HG02981 (cell line): ENCODE data around the gene P4HTM.
A peak's percentile ranks its signal among the peaks of the same experiment; 100 is the strongest.

Experiments
- ATAC-seq: cut with Tn5 transposase; IDR thresholded peaks from one replicate; pipeline ENCODE4 v1.9.1; 2021; ENCODE audit warnings: mild to moderate bottlenecking, moderate library complexity; ENCODE audit not compliant: unreplicated experiment

The P4HTM gene

DNA sequence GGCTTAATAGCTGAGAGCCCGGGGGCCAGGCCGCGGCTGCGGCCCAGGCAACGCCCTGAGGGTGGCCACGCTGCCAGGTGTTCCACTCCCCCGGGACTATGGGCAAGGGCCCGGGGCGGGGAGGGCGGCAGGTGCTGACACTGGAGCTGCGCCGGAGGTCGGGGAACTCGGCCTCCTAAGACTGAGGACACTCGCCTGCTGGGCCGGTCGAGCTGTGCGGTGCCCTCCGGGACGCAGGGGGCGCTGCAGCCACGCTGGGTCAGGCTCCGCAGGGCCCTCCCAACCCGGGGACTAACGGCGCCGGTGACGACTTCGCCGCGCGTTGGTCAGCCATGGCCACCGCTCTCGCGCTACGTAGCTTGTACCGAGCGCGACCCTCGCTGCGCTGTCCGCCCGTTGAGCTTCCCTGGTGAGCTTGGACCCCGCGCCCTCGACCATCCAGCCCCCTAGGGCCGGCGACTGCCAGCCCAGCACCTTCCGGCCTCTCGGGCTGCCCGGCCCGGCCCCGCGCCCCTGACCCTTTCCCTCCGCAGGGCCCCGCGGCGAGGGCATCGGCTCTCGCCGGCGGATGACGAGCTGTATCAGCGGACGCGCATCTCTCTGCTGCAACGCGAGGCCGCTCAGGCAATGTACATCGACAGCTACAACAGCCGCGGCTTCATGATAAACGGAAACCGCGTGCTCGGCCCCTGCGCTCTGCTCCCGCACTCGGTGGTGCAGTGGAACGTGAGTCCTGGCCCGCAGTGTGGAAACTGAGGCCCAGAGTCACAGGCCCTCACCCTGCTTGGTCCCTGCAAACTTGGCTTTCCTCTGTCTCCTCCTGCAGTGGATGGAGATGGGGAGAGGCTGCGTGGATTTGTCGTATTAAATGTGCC, 32.0 kb downstream of the P4HTM start, which contains the start of gene NDUFAF3:
Gene NDUFAF3, plus strand, starts transcription at position 309 of the 875 bp plus-strand sequence. Its CDS starts 24 bp downstream, at position 333.
- ATAC-seq: peak; percentile 58

DNA sequence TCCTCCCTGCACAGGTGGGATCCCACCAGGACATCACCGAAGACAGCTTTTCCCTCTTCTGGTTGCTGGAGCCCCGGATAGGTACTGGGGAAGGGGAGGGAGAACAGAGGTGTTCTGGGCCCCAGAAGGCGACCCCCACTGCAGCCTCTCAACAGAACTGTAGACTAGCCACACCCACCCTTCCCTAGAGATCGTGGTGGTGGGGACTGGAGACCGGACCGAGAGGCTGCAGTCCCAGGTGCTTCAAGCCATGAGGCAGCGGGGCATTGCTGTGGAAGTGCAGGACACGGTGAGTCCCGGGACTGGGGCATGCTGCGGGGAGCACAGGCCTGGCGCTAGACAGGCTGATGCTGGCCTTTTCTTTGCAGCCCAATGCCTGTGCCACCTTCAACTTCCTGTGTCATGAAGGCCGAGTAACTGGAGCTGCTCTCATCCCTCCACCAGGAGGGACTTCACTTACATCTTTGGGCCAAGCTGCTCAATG, 32.7 kb downstream of the P4HTM start:
- no peak for ATAC-seq

DNA sequence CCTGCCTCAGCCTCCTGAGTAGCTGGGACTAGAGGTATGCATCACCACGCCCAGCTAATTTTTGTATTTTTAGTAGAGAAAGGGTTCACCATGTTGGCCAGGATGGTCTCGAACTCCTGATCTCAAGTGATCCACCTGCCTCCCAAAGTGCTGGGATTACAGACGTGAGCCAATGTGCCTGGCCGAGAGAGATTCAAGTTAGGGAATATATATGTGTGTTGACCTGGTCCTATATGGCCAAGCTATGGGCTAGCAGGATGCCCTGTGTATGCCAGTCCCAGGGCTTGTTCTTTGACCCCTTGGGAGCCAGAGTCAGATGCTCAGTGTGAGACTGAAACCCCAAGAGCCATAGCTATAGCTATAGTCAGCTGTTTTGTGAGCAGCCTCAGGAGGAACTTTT, 33.7 kb downstream of the P4HTM start:
- no peak for ATAC-seq

DNA sequence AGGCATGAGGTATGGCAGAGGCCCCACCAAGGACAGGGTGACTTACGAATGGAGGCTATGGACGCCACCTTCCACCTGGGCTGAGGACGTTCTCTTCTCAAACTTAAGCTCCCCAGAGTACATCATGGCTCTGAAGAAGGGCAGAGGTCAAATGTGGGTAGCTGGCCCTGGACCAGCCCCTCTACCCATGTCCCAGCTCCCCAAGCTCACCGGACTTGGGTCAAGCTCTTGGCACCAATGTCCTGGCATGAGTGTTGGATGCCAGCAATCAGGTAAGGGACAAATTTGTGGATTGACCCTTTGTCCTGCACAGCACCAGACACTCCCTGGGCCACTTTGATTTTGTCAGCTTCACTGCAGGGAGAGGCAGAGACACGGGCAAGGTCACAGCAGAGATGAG, 34.4 kb downstream of the P4HTM start:
- no peak for ATAC-seq

DNA sequence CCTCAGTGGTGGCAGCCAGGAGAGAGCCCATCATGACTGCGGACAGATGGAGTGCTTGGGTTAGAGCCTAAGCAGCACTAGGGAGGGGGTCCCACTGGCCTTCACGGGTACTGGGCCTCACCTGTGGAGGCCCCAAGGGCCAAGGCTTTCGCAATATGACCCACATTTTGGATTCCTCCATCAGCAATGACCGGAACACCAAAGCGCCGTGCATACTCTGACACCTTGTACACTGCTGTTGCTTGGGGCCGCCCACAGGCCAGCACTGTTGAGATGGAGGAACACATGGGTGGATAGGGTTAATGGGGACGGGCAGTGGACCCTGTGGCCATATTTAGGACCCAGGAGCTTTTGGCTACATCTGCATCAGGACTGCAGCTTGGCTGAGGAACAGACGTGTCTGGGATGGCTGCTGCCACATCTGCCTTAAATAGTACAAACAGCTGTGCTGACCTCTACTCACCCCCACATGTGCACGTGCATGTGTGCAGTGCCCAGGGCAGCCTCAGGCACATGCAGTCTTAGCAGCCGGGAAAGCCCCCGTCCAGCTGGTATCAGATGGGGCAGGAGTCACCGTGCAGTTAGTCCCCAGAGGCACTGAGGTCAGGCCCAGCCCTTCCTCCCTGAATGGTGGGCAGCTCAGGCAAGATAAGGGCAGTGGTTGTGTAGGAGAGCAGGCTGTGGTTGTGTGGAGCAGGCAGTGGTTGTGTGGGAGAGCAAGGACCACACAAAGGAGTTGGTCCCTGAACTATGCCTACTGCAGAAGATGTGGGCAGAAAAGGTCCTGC, 35.2 kb downstream of the P4HTM start:
- ATAC-seq: no peak

DNA sequence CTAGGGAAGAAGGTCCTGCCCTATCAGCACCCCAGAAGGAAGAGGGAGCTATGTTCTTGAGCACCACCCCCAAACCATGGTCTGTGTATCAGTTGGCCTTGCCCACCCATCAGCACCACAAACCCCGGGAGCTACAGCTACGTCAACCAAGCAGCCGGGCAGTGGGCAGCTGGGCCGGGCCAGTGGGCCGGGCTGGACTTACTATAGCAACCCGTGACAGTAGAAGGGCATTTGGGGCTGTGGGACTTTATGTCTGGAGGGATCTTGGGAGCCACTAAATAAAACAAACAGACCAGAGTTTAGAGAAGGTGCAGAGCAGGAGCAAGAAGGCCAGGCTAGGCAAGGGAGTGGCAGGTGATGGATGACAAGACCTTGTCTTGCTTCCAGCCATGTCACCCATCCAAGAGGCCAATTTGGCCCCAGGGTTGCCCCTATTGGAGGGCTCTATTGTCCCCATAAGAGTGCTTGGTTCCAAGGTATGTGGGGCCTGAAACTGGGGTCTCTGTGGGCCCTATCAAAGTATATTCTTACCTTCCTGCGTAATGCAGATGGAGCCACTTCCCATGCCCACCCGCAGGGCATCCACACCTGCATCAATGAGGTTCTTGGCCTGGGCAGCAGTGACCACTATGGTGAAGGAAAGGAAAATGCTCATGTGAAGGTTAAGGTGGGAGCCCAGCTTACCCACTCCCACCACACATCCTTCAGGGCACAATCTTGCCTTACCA, 35.9 kb downstream of the P4HTM start:
- no peak for ATAC-seq

DNA sequence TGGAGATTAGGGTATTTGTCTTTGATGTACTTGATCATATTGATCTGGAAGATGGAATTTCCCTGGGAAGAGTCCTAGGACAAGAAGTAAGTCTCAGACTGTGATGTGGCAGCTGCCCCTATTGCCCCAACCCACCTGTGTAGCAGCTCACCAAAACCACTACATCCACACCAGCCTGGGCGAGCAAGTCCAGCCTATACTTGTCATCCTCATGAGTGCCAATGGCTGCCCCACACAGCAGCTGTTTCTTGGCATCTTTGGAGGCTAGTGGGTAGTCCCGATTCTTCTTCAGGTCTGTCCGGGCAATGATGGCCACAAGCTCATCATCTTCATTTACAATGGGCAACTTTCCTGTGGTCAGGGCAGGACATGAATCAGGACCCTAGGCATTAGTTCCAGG, 36.5 kb downstream of the P4HTM start:
- ATAC-seq: no peak

DNA sequence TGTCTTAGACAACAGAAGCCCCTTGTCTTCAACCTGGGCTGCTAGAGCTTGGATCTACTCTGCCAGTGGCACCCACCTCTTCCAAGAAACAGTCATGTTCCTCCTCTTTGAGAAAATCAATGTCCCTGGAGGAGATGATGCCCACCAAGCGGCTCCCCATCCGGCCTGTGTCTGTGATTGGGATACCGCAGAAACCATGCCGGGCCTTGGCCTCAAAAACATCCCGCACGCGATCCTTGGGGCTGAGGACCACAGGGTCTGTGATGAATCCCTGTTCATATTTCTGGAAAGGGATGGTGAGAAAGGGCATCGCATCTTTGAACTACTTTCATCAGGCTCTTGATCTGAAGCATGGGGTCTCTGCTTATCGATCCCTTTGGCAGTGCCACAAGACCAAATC, 37.6 kb downstream of the P4HTM start:
- ATAC-seq: no peak

DNA sequence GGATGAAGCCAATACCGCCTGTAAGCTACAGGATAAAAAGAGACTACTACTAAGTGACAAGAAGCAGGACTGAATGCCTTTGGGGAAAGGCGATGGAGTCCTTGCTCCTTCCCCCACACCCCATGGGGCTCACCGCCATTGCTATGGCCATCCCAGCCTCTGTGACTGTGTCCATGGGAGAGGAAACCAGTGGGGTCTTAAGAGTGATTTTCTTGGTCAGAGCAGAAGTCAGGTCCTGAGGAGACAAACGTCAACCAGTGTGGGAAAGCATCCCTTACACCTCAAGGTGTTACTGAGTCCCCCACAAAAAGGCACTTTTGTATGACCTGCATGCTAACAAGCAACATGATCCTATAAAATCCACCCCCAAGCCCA, 38.2 kb downstream of the P4HTM start:
- ATAC-seq: no peak

DNA sequence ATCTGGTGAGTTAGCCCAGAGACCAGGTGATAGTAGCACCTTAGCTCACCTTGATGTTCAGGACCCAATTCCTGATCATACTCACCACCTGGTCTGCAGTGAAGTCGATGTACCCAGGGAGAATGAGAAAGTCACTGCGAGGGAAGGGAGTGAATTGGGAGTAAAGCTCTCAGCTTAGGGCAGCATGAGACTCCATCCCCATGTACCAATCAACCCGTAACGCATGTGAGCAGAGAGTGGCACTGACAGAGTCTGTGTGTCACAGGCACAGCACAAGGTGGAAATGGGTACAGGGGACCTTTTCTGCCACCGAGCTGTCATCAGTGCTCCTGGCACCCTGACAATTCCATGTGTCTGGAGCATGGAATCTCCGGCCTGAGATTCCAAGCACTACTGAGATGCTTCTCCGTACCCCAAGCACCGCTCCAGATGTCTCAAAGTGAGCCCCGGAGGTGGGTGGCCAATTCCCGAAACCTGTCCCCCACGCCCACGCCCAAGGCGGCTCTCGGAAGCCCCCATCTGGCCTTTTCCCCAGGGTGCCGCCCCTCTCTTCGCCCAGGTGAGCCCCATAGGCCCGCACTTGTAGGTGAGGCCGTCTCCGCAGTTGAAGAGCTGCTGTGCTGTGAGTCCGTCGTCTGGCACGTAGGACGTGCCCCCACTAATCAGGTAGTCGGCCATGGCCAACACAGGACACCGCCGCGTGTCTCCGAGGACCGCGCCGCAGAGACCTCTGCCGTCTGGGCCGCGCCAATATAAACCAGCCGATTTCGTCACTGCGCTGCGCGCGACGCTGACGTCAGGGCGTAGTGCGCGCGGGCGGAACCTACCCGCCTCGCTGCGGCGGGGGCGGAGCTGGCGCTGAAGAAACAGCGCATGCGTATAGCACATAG, 38.9 kb downstream of the P4HTM start, which contains the start of gene IMPDH2:
Gene IMPDH2, minus strand, starts transcription at position 726 of the 890 bp plus-strand sequence. Its CDS starts 48 bp downstream, at position 678.
- ATAC-seq: peak; percentile 88

DNA sequence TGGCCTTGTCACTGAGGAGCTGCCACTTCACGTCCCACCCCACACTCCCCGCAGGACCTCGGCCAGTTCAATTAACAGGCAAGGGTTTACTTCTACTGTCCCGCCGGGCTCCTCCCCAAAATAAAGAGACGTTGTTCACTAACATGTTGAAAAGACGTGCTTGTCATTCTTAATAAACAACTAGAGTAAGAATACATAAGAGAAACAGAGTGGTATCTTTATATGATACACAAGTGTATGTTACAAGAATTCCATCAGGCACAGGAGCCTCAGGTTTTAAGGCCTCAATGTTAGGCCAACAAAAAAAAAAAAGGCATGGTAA, 39.5 kb downstream of the P4HTM start:
- ATAC-seq: no peak

DNA sequence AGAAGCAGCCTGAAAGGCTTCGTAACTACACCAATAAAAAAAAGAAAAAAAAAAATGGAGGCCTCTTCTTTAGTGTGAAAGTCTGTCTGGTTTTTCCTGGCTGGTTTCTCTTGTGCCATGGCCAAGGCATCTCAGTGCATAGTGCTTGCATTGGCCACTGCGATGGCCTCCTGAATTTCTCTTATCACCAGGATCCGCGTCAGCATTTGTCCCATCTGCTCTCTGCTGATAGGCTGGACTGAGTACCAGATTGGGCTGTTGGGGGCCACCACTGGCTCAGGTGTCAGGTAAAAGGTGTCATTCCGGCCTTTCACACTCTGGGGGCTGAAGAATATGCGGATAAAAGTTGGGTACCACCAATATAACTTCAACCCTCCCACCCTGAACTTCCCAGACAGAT, 40.3 kb downstream of the P4HTM start:
- ATAC-seq: no peak

DNA sequence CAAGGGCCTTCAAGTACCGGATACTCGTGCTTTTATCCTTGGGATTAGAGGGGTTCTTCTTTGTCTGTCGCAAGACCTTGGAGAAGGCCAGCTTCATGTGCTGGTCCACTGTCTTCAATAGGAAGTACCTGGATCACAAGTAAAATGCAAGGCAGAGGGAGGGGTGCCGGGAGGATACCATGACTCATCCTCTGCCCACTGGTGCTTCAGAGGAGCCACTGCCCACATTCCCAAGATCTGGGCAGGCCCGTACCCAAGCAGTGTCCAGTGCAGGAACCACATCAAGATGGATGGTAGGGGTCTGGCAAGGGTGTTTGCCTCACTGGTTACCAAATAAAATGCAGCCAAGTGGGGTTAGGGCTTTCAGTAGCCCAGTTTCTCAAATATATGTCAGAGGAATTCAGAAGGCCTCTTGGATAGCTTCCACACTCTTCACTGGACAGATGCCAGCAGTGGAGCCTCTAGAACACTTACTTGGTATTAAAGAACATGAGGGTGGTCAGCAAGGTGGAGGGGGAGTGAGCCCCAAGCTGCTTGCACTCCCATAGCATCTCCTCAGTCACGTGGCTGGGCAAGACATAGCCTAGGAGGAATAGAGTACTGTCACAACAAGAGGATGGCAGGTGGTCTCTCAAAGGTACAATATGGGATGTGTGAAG, 42.7 kb downstream of the P4HTM start:
- ATAC-seq: no peak

DNA sequence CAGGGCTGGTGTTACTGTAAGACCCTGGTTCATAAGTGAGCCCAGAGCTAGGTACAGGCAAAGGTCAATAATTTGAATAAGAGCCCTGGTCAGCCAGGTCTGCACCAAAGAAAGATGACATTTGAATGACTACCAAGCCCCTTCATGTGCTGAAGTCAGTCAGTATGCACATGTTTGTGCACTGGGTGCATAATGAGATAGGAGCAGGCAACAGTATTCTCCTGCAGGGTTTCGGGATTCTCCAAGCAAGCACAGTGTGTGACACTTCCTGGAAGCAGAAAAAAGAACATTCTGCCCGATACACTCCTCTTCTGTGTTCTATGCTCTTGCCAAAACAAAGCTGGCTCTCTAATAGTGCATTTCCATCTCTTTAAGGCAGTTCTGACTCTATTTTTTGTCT, 44.6 kb downstream of the P4HTM start:
- ATAC-seq: no peak

DNA sequence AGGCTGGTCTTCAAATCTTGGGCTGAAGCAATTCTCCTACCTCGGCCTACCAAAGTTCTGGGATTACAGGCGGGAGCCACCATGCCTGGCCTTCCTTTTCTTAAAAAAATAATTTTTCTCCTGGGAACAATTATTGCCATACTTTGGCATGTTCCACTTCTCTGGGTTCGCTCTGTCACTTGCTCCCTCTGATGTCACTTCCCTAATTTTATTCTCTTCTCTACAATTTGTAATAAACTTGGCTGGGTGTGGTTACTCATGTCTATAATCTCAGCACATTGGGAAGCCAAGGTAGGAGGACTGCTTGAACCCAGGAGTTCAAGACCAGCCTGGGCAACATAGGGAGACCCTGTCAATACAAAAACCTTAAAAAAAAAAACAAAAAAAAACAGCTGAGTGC, 45.2 kb downstream of the P4HTM start:
- no peak for ATAC-seq

DNA sequence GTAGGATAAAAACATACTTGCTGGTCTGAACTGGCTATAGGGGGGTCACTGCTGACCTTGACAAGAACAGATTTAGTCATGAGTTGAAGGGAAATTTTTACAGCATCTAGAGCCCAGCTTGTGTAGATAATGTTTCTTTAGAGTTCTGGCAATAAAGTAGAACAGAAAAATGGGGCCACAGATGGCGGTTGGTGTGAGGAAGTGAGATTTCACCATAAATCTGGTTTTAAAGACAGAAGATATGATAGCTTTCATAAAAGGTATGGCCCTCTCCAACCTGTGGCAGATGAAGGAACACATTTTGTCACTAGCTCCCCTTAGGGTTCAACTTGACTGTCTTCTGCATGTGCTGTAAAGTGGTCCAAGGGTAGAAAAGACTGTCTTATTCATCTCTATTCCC, 63.5 kb downstream of the P4HTM start:
- ATAC-seq: no peak

DNA sequence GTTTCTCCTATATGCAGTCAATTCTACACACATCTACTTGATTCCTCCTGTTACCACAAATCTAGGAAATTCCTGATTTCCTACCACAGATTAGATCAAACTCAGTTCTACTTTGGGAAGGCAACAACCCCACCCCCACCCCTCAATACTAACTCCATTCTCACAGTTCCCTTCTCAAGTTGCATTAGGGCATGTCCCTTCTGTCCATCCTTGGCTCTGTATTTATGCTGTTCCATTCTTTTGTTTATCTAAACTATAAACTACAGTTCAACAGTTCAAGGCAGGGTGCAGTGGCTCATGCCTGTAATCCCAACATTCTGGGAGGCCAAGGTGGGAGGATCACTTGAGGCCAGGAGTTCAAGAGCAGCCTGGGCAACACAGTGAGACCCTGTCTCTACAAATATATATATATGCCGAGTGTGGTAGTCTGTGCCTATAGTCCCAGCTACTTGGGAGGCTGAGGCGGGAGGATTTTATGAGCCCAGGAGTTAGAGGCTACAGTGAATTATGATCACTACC, 64.4 kb downstream of the P4HTM start:
- no peak for ATAC-seq
